GM12873 (cell line): Measurements from ENCODE around the gene MED13L.

Experiments used
- TF ChIP-seq, protein P1 (sequence below): IDR thresholded peaks from 2 replicates; pipeline ENCODE4 v1.5.1; 2012; ENCODE audit warnings: low read depth, mild to moderate bottlenecking, moderate library complexity, low read length, control low read depth; ENCODE audit not compliant: insufficient read depth; ENCODE audit errors: missing control alignments

MED13L gene

GRCh38 chr12:116142936-116143898, 134.3 kb downstream of the MED13L start:
- TF ChIP-seq, protein P1, sequence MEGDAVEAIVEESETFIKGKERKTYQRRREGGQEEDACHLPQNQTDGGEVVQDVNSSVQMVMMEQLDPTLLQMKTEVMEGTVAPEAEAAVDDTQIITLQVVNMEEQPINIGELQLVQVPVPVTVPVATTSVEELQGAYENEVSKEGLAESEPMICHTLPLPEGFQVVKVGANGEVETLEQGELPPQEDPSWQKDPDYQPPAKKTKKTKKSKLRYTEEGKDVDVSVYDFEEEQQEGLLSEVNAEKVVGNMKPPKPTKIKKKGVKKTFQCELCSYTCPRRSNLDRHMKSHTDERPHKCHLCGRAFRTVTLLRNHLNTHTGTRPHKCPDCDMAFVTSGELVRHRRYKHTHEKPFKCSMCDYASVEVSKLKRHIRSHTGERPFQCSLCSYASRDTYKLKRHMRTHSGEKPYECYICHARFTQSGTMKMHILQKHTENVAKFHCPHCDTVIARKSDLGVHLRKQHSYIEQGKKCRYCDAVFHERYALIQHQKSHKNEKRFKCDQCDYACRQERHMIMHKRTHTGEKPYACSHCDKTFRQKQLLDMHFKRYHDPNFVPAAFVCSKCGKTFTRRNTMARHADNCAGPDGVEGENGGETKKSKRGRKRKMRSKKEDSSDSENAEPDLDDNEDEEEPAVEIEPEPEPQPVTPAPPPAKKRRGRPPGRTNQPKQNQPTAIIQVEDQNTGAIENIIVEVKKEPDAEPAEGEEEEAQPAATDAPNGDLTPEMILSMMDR, result no peak

- TF ChIP-seq, protein P1, result no peak
Measured at GRCh38 chr12:116141833-116142162, 135.7 kb downstream of the MED13L start.

- TF ChIP-seq, protein P1, result no peak
Measured at GRCh38 chr12:116141110-116141832, 136.2 kb downstream of the MED13L start.

GRCh38 chr12:116140529-116140928, 137.0 kb downstream of the MED13L start:
- TF ChIP-seq, protein P1, result no peak

DNA sequence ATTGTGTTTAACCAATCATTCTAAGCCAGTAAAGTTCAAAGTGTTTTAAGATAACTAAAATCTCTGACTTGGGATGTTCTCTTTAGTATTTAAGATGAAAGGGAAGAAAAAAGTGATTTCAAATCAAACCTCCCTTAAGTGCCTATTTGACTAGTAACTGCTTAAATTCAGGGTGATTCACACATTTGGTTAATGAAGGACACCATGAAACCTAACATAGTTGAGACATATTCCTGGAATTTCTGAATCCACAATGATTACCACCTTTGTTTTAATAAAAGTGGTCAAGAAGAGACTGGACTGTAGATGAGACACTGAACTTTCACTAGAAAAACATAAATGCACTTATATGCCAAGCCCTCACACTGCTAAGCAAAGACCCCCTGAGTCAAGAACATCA, 138.7 kb downstream of the MED13L start:
- TF ChIP-seq, protein P1, result no peak

GRCh38 chr12:116138364-116138763, 139.1 kb downstream of the MED13L start:
- TF ChIP-seq, protein P1, result no peak

GRCh38 chr12:116137318-116137717, 140.2 kb downstream of the MED13L start:
- TF ChIP-seq, protein P1, result no peak
